ENCODE measurements around the gene CYYR1.

GRCh38 chr21:26457817-26458216 is 115.3 kb downstream of the CYYR1 start:
- TF ChIP-seq EZH2 (IDR thresholded peaks at IDR 0.05; ENCODE audit: borderline replicate concordance, low read length) (no peak), CTCF (conservative IDR thresholded peaks at IDR 0.05 in 1 of 2, IDR thresholded peaks at IDR 0.05 in 1 of 2; ENCODE audit: extremely low read depth in 1 of 2, insufficient read depth in 1 of 2, low read depth in 1 of 2, low read length in 2 of 2) (no peak)
